SU-DHL-6 (cell line): ENCODE data around the gene INO80B.

Experiments
- H2AFZ ChIP-seq: fragments of 200-600 bp; sonication (generic); 2 replicates; pipeline ENCODE4 v1.6.1; 2014; ENCODE audit warnings: low read depth, mild to moderate bottlenecking, moderate library complexity, mixed read lengths, antibody characterized with exemption, low read length; ENCODE audit not compliant: severe bottlenecking
- H3F3A ChIP-seq: fragments of 200-600 bp; shearing (Covaris generic); 2 replicates; pipeline ENCODE4 v1.6.0; 2016; ENCODE audit warnings: antibody characterized with exemption, mild to moderate bottlenecking; ENCODE audit not compliant: insufficient read depth
- H3K27ac ChIP-seq: fragments of 200-600 bp; sonication (generic); 2 replicates; pipeline ENCODE4 v1.5.1; 2016; ENCODE audit warnings: low read depth, mild to moderate bottlenecking, low read length, moderate library complexity, mixed read lengths
- H3K27me3 ChIP-seq: fragments of 200-600 bp; sonication (generic), shearing (Covaris generic); 2 replicates; pipeline ENCODE4 v1.6.0; 2014; ENCODE audit warnings: mild to moderate bottlenecking, low read length
- H3K36me3 ChIP-seq: fragments of 200-600 bp; sonication (generic); 2 replicates; pipeline ENCODE4 v1.6.1; 2014; ENCODE audit warnings: mild to moderate bottlenecking, low read length, mixed read lengths
- H3K4me2 ChIP-seq: fragments of 300-600, 200-600 bp; shearing (Covaris generic), sonication (generic); 2 replicates; pipeline ENCODE4 v1.6.0; 2014; ENCODE audit warnings: low read length, low read depth, mild to moderate bottlenecking; ENCODE audit not compliant: poor library complexity, severe bottlenecking
- H3K4me3 ChIP-seq: fragments of 200-600 bp; sonication (generic); 2 replicates; pipeline ENCODE4 v1.5.1; 2014; ENCODE audit warnings: antibody characterized with exemption, low read length, mild to moderate bottlenecking, mixed read lengths; ENCODE audit not compliant: insufficient read depth, poor library complexity, severe bottlenecking
- H3K79me2 ChIP-seq: fragments of 200-600 bp; sonication (generic); 2 replicates; pipeline ENCODE4 v1.6.1; 2014; ENCODE audit warnings: mild to moderate bottlenecking, low read length, moderate library complexity; ENCODE audit not compliant: insufficient read depth
- H3K9ac ChIP-seq: fragments of 200-600 bp; sonication (generic); 2 replicates; pipeline ENCODE4 v1.7.0; 2014; ENCODE audit warnings: mild to moderate bottlenecking, low read length
- H3K9me2 ChIP-seq: fragments of 200-600 bp; sonication (generic); replicated peaks from 2 replicates; pipeline ENCODE4 v1.6.1; 2014; ENCODE audit warnings: low read length; ENCODE audit not compliant: insufficient read depth
- H3K9me3 ChIP-seq: fragments of 200-600 bp; sonication (generic); 2 replicates; pipeline ENCODE4 v1.6.1; 2014; ENCODE audit warnings: low read length, mixed read lengths; ENCODE audit not compliant: insufficient read depth
- H4K20me1 ChIP-seq: fragments of 200-600 bp; sonication (generic); 2 replicates; pipeline ENCODE4 v1.6.1; 2014; ENCODE audit warnings: low read depth, mild to moderate bottlenecking, antibody characterized with exemption, low read length, moderate library complexity, mixed read lengths
- EZH2phosphoT487 ChIP-seq: fragments of 200-600 bp; sonication (generic), shearing (Covaris generic); conservative IDR thresholded peaks from 2 replicates; pipeline ENCODE4 v1.6.1; 2018; ENCODE audit warnings: mild to moderate bottlenecking, antibody characterized with exemption, low read length, moderate library complexity, mixed read lengths
- TF ChIP-seq, protein P1 (sequence below): fragments of 200-600 bp; sonication (generic); IDR thresholded peaks from one replicate; pipeline ENCODE4 v1.5.1; 2017; ENCODE audit warnings: antibody characterized with exemption, mild to moderate bottlenecking, low read length, moderate library complexity; ENCODE audit not compliant: insufficient read depth, poor library complexity, severe bottlenecking

The INO80B gene

DNA sequence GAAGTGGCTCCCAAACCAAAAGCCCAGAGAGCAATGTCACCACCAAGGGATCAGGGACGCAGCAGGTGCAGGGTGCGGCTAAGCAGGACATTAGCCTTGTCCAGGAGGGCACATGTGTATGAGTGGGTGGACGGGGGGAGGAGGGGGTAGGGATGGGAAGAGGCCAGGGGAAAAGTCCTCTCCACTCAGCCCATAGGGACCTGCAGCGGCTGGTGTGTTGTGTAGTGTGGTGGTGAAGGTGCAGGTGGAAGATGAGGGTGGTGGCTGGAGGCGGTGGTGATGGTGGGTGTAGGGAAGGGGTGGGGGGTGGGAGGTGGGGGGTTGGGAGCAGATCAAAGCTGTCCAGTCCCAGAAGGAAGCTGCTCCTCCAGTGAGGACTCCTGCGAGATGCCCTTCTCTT is 37.1 kb upstream of the INO80B start:
- Histone ChIP-seq H3K4me2 (no peak overlapping the region), H3K4me3 (no peak overlapping the region), H3K9ac (no peak overlapping the region), H2AFZ (no peak overlapping the region), H3K27me3 (no peaks in the 10 kb centered on the region), H3K9me3 (no peaks in the 10 kb centered on the region), H3K36me3 (no peaks in the 10 kb centered on the region), H3K27ac (no peak overlapping the region), H3K79me2 (no peaks in the 10 kb centered on the region), H3K9me2 (no peaks in the 10 kb centered on the region), H4K20me1 (no peaks in the 10 kb centered on the region), H3F3A (no peaks in the 10 kb centered on the region; the same call in 1 of the 2 replicates)
- TF ChIP-seq, protein P1, sequence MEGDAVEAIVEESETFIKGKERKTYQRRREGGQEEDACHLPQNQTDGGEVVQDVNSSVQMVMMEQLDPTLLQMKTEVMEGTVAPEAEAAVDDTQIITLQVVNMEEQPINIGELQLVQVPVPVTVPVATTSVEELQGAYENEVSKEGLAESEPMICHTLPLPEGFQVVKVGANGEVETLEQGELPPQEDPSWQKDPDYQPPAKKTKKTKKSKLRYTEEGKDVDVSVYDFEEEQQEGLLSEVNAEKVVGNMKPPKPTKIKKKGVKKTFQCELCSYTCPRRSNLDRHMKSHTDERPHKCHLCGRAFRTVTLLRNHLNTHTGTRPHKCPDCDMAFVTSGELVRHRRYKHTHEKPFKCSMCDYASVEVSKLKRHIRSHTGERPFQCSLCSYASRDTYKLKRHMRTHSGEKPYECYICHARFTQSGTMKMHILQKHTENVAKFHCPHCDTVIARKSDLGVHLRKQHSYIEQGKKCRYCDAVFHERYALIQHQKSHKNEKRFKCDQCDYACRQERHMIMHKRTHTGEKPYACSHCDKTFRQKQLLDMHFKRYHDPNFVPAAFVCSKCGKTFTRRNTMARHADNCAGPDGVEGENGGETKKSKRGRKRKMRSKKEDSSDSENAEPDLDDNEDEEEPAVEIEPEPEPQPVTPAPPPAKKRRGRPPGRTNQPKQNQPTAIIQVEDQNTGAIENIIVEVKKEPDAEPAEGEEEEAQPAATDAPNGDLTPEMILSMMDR: no peak
- no peak for TF ChIP-seq EZH2phosphoT487

DNA sequence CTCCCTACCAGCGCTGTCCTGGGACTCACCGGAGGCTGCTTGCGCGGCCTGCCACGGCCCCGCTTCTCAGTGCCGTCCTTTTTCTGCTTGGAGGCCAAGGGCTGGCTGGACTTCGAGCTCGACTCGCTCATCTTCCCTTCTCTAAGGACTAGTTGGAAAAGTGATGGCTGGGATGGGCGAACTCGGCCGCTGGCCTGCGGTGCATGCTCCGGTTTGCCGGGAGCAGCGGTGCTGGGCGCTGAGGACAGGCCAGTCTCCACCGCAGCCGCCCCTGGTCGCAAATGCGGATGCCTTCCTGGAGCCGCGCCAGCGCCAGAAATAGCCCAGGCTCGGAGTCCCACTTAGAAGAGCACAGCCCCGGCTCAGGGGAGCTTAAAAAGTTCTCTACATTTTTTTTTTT is 36.6 kb upstream of the INO80B start:
- TF ChIP-seq, protein P1: no peak
- no peak for TF ChIP-seq EZH2phosphoT487
- H3K27ac ChIP-seq: no peak overlapping the region
- H3K9me3 ChIP-seq: no peaks in the 10 kb centered on the region
- no peak overlapping the region for H2AFZ ChIP-seq
- H3K27me3 ChIP-seq: no peaks in the 10 kb centered on the region
- H3K4me3 ChIP-seq: no peak overlapping the region
- H3K4me2 ChIP-seq: no peak overlapping the region
- no peaks in the 10 kb centered on the region; the same call in 1 of the 2 replicates for H3F3A ChIP-seq
- H3K36me3 ChIP-seq: no peaks in the 10 kb centered on the region
- no peaks in the 10 kb centered on the region for H3K9me2 ChIP-seq
- H3K79me2 ChIP-seq: no peaks in the 10 kb centered on the region
- H4K20me1 ChIP-seq: no peaks in the 10 kb centered on the region
- H3K9ac ChIP-seq: no peak overlapping the region

- Histone ChIP-seq H3K27ac (no peak overlapping the region), H3K79me2 (no peaks in the 10 kb centered on the region), H3K36me3 (no peaks in the 10 kb centered on the region), H3K4me2 (no peak overlapping the region), H3K9ac (no peak overlapping the region), H3K27me3 (no peaks in the 10 kb centered on the region), H3K9me2 (no peaks in the 10 kb centered on the region), H3K9me3 (no peaks in the 10 kb centered on the region), H3K4me3 (no peak overlapping the region), H4K20me1 (no peaks in the 10 kb centered on the region), H2AFZ (no peak overlapping the region), H3F3A (no peaks in the 10 kb centered on the region; the same call in 1 of the 2 replicates)
- TF ChIP-seq EZH2phosphoT487: no peak
- TF ChIP-seq, protein P1: no peak
Measured at GRCh38 chr2:74419345-74419744, 35.5 kb upstream of the INO80B start.
